HTERT RPE-1 (cell line): ENCODE data around the gene MED8.
"Not testable (repeated sequence)": the region's sequence is repeated elsewhere in the genome, so short reads cannot be mapped to it uniquely, and the experiment has no call there.

Experiments used
- in situ Hi-C: fragments of 300-500 bp; cut with MboI; formaldehyde crosslinking; loops from 4 replicates; pipeline ENCODE4 v1.14.3; 2020; ENCODE audit warnings: low sequenced_read_pairs

Gene MED8

GRCh38 chr1:43386676-43387075, 2.9 kb downstream of the MED8 start:
- in situ Hi-C loops: no loop called here

GRCh38 chr1:43383449-43383848, 6.2 kb downstream of the MED8 start:
- in situ Hi-C loops: no loop called here

DNA sequence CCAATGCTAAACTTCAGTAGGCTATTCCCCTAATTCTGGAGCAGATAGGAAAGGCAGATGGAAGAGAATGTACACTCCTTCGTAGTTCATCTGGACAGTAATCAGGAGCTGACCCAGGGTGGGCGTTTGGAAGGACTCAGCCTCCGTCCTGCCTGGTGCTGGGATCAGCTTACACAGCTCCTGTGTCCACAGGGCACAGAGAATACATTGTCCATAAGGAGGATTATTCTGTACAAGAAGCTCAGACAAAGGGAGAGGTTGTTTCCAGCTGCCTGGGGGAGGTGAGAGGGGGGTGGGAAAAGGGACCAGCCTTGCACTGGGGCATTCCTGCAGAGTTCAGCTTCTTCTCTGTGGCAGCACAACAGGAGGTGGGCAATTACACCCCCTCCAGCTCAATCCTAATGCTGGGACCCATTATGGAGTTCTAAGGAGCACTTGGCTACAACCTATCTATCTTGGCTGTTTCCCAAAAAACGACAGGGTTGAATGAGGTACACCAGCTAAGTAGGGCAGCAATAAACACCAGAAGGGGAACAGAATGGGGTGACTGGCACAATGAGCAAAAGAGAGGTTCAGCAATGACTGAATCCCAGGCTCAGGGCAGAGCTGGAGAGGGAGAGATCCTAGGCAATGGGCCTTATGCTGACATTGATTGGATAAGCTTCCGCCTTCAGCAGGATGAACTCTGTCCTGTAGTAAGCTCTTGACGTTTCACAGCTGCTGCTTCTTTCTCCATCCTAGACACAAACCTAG, 7.4 kb downstream of the MED8 start:
- in situ Hi-C loops: no loop called here

DNA sequence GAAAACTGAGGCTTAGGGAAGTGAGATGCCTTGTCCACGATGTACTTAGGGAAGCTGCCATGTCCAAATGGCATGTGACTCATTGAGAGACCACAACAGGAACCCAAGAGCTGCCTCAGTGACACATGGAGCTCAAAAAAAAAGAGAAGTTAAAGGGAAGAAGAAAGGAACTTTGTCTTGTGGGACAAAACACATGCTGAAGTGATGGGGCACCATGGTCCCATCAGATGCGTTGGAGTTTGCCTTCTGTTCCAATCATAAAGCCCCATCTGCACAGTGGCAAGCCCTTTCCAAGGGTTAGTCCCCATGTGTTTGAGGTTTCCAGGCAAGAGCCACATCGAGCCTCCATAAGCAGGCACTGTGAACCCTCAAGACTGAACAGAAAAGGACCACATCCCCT, 8.0 kb downstream of the MED8 start:
- in situ Hi-C loops: no loop called here

DNA sequence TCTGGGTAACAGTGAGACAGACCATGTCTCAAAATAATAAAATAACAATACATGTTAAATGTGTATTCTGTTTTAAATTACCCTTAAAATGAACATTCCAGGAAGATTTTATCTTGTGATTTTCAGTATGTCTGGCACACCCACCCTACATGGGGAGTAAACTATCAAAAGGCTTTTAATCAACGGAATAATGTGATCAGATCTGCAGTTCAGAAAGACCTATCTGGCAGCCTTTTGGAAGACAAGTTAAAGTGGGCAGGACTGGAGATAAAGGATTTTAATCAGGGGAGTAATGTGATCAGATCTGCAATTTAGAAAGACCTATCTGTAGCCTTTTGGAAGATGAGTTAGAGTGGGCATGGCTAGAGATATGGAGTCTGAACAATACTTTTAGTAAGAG, 10.1 kb downstream of the MED8 start:
- in situ Hi-C loops: no loop called here

GRCh38 chr1:43377831-43378230, 11.8 kb downstream of the MED8 start:
- in situ Hi-C loops: no loop called here

DNA sequence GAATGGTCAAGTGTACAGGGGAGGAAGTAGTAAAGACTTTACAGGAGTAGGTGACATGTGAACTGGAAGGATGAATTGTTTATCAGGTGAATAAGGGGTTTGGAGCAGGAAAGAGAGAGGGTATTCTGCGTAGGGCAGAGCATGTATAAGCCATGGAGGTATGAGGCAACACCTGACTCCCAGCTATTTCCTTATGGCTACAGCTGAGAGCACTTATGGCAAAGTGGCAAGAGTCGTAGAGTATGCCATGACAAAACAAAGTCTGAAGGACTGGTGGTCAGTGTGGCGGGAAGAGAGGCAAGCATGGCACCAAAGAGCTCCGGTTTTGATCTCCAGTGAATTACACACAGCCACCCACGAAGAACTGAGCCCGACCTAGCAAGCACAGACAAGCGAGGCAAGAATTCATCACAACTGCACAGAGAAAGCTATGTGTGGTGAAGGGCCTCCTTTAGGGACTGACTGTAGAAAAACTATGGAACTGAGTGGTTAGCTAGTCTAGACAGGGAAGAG, 12.8 kb downstream of the MED8 start:
- in situ Hi-C loops: no loop called here

GRCh38 chr1:43373066-43373940, 16.3 kb downstream of the MED8 start:
- in situ Hi-C loops: no loop called here

DNA sequence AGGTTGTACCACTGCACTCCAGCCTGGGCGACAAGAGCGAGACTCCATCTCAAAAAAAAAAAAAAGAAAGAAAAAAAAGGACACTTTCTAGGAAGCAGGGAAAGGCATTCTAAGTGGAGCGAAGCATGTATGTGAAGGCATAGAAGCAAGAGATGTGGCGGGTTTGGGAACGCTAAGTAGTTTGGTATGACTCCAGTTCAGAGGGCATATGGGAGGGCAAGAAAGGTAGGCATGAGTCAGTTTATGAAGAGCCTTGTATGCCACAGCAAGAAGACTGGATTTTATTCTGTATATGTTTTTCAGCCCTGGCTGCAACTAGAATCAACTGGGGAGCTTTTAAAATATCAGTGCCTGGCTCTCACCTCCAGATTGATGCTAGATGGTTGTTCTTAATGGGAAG, 17.4 kb downstream of the MED8 start:
- in situ Hi-C loops: no loop called here

DNA sequence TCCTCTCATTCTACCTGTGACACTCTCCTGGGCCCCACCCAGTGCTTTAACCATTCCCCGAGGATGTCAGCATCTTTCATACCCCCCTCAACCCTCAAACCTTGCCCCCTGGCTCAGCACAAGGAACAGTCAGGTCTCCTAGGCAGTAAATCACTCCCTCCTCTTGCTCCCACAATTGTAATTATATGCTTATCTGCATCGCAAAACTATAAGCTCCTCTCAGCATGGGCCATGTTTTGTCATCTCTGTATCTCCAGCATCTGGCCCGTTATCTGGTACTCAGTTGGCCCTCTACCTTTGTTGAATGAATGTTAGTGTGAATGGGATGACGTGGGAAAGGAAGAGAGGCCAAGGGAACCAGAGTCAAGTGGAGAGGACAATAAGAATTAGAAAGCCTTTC, 19.0 kb downstream of the MED8 start:
- in situ Hi-C loops: no loop called here

- in situ Hi-C loops: not testable (repeated sequence)
Observed at GRCh38 chr1:43369779-43370178, 19.8 kb downstream of the MED8 start.

GRCh38 chr1:43368646-43369020, 21.0 kb downstream of the MED8 start:
- in situ Hi-C loops: no loop called here

- in situ Hi-C loops: no loop called here
Observed at GRCh38 chr1:43367904-43368645, 21.5 kb downstream of the MED8 start, which contains the start of gene ELOVL1. Gene ELOVL1, minus strand, starts transcription at chr1:43368011. Its CDS starts 2,402 bp downstream, at chr1:43365609.

- in situ Hi-C loops: no loop called here
Observed at GRCh38 chr1:43367026-43367903, 22.3 kb downstream of the MED8 start.

DNA sequence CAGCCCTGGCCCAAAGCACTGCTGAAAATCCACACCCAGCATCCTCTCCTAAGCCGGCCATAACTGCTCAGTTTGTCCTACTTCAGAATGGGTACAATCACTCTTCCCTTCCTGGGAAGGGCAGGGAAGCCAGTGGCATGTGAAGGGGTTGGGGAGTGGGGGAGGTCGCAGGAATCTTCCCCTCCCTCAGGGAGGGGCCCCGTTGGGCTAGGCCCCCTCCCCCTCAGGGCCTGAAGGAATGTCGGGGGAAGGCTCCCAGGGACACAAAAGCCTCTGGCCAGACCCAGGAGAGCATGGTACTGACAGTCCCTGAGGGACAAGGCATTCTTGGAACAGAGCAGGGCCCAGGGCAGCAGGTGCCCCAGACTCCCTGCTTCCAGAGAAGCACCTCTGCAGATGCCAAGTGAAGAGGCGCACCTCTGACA, 23.0 kb downstream of the MED8 start:
- in situ Hi-C loops: no loop called here

- in situ Hi-C loops: no loop called here
Observed at GRCh38 chr1:43366179-43366578, 23.4 kb downstream of the MED8 start.

- in situ Hi-C loops: no loop called here
Observed at GRCh38 chr1:43365678-43366077, 23.9 kb downstream of the MED8 start.

DNA sequence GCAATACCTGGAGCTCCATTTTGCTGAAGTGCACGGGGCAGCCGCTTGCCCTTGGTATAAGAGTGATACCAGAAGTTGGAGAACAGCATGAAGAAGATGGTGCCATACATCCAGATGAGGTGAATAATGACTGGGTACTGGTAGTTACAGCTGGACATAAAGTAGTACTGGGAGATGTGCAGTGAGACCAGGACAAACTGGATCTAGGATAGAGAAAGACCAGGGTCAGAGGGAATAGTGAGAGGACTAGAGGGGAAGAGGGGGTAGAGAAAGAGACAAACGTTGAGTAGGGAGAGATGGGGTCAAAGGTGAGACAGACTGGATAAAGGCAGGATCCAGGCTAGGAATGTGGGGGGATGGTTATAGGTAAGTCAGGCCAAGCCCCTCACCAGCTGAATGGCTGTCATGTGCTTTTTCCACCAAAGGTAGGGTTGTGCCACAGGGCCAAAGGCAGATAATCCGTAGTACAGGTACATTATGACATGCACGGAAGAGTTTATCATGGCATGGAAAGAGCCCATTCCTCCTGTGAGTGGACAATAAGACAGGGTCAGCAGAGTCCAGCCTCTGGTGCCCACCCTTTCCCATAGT, 25.6 kb downstream of the MED8 start:
- in situ Hi-C loops: no loop called here

GRCh38 chr1:43363283-43363934, 26.2 kb downstream of the MED8 start:
- in situ Hi-C loops: no loop called here
